Measurements from ENCODE around the gene DENND6A.

Gene DENND6A

DNA sequence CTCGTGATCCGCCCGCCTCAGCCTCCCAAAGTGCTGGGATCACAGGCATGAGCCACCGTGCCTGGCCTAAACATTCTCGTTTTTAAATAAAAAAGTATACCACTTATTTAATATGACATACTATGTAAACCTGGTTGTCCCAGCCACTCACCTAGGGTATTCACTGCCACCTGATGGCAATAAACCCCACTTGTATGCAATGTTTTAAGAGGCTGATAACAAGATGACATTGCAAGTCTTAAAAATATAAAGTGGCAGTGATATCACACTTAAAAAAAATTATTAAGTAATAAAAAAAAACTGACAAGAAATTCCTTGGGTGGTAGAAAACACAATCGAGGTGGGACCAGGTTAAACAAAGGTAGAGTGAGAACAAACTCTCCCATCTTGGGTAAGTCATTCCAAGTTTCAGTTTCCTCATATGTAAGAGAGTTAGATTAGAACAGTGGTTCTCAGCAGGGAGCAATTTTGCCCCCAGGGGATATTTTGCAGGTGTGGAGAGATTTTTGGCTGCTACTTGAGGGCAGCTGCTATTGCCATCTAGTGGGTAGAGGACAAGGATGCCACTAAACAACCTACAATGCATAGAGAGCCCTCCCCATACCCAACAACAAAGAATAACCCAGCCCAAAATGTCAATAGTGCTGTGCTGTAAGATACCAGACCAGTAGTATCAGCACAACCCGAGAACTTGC, 110.3 kb downstream of the DENND6A start:
- TF ChIP-seq NFIC (IDR thresholded peaks at IDR 0.05): no peak
- peak; percentile 22; the same call in 1 of the 2 replicates for TF ChIP-seq RAD21 (IDR thresholded peaks at IDR 0.05; ENCODE audit: low read depth)

DNA sequence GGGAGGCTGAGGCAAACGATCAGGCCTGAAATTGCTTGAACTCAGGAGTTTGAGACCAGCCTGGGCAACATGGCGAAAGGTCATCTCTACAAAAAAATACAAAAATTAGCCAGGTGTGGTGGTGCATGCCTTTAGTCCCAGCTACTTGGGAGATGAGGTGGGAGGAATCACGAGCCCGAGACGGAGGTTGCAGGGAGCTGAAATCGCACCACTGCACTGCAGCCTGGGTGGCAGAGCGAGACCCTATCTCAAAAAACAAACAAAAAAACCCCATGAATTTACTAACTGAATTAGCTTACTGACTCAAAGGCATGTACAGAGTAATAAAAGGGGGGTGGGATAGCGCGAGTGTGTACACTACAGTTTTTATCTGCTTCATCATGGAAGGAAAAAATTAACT, 115.1 kb downstream of the DENND6A start:
- TF ChIP-seq, protein P1, sequence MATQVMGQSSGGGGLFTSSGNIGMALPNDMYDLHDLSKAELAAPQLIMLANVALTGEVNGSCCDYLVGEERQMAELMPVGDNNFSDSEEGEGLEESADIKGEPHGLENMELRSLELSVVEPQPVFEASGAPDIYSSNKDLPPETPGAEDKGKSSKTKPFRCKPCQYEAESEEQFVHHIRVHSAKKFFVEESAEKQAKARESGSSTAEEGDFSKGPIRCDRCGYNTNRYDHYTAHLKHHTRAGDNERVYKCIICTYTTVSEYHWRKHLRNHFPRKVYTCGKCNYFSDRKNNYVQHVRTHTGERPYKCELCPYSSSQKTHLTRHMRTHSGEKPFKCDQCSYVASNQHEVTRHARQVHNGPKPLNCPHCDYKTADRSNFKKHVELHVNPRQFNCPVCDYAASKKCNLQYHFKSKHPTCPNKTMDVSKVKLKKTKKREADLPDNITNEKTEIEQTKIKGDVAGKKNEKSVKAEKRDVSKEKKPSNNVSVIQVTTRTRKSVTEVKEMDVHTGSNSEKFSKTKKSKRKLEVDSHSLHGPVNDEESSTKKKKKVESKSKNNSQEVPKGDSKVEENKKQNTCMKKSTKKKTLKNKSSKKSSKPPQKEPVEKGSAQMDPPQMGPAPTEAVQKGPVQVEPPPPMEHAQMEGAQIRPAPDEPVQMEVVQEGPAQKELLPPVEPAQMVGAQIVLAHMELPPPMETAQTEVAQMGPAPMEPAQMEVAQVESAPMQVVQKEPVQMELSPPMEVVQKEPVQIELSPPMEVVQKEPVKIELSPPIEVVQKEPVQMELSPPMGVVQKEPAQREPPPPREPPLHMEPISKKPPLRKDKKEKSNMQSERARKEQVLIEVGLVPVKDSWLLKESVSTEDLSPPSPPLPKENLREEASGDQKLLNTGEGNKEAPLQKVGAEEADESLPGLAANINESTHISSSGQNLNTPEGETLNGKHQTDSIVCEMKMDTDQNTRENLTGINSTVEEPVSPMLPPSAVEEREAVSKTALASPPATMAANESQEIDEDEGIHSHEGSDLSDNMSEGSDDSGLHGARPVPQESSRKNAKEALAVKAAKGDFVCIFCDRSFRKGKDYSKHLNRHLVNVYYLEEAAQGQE (IDR thresholded peaks at IDR 0.05; ENCODE audit: low read depth): no peak
- no peak for TF ChIP-seq EP300 (IDR thresholded peaks at IDR 0.05; ENCODE audit: borderline replicate concordance)
- TF ChIP-seq, protein P2, sequence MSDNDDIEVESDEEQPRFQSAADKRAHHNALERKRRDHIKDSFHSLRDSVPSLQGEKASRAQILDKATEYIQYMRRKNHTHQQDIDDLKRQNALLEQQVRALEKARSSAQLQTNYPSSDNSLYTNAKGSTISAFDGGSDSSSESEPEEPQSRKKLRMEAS (IDR thresholded peaks at IDR 0.05): no peak
- no peak for TF ChIP-seq NFIC (IDR thresholded peaks at IDR 0.05)
- TF ChIP-seq CEBPB (IDR thresholded peaks at IDR 0.05): no peak
- no peak for TF ChIP-seq CREB1 (IDR thresholded peaks at IDR 0.05; ENCODE audit: low read depth)
- TF ChIP-seq TAF1 (IDR thresholded peaks at IDR 0.05; ENCODE audit: low read depth): no peak
- no peak for TF ChIP-seq FOXM1 (IDR thresholded peaks at IDR 0.05; ENCODE audit: borderline replicate concordance, low read depth)
- TF ChIP-seq, protein P3, sequence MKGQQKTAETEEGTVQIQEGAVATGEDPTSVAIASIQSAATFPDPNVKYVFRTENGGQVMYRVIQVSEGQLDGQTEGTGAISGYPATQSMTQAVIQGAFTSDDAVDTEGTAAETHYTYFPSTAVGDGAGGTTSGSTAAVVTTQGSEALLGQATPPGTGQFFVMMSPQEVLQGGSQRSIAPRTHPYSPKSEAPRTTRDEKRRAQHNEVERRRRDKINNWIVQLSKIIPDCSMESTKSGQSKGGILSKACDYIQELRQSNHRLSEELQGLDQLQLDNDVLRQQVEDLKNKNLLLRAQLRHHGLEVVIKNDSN (IDR thresholded peaks at IDR 0.05): no peak
- TF ChIP-seq TEAD4 (IDR thresholded peaks at IDR 0.05): no peak
- no peak for TF ChIP-seq RAD21 (IDR thresholded peaks at IDR 0.05; ENCODE audit: low read depth)
- TF ChIP-seq TCF12 (IDR thresholded peaks at IDR 0.05; ENCODE audit: low read depth): no peak
- no peak for TF ChIP-seq EGR1 (IDR thresholded peaks at IDR 0.05)
- TF ChIP-seq YY1 (IDR thresholded peaks at IDR 0.05; ENCODE audit: low read depth): no peak
- TF ChIP-seq ZBTB7A (IDR thresholded peaks at IDR 0.05; ENCODE audit: low read depth): no peak

- TF ChIP-seq CEBPB (IDR thresholded peaks at IDR 0.05): no peak
- TF ChIP-seq TAF1 (IDR thresholded peaks at IDR 0.05; ENCODE audit: low read depth): no peak
These were observed 116.8 kb downstream of the DENND6A start for GRCh38 chr3:57575966-57576626.

All from Ishikawa (cell line).